Glutamatergic neuron (in vitro differentiated cells): ENCODE data around the gene PFN3. TPM values are rescaled to one million over a fixed set of nuclear protein-coding genes. Genes with fewer than 3 reads are reported as not detected.
A peak's percentile ranks its signal among the peaks of the same experiment; 100 is the strongest.

Source experiments
- DNase-seq: peaks from one replicate; pipeline ENCODE4 v3.0.0; 2022
- H3K27ac Mint-ChIP-seq: one replicate; pipeline ENCODE4 v1.8.0; 2020; ENCODE audit warnings: mild to moderate bottlenecking, mixed read lengths, inconsistent platforms; ENCODE audit not compliant: unreplicated experiment
- H3K27me3 Mint-ChIP-seq: one replicate; pipeline ENCODE4 v1.8.0; 2020; ENCODE audit warnings: mild to moderate bottlenecking, moderate library complexity, mixed read lengths, inconsistent platforms; ENCODE audit not compliant: unreplicated experiment
- H3K36me3 Mint-ChIP-seq: one replicate; pipeline ENCODE4 v1.8.0; 2020; ENCODE audit warnings: mild to moderate bottlenecking, mixed read lengths, inconsistent platforms; ENCODE audit not compliant: unreplicated experiment
- H3K4me1 Mint-ChIP-seq: one replicate; pipeline ENCODE4 v1.8.0; 2020; ENCODE audit warnings: mild to moderate bottlenecking, low read depth, mixed read lengths, inconsistent platforms; ENCODE audit not compliant: unreplicated experiment
- H3K4me3 Mint-ChIP-seq: one replicate; pipeline ENCODE4 v1.8.0; 2020; ENCODE audit warnings: mild to moderate bottlenecking, mixed read lengths, inconsistent platforms; ENCODE audit not compliant: unreplicated experiment
- H3K9me3 Mint-ChIP-seq: one replicate; pipeline ENCODE4 v1.8.0; 2020; ENCODE audit warnings: mild to moderate bottlenecking, moderate library complexity, mixed read lengths, inconsistent platforms; ENCODE audit not compliant: unreplicated experiment
- CTCF ChIP-seq: fragments of 200-600 bp; sonication (generic); IDR thresholded peaks from one replicate; pipeline ENCODE4 v1.5.0; 2021; ENCODE audit not compliant: partially characterized antibody, unreplicated experiment
- total RNA-seq: library from RNA; stranded (reverse); fragmentation: NEBNext Ultra II Directional; extraction: Animal tissue kit (Norgen Biotek cat#: 25700); gene quantifications from one replicate; pipeline ENCODE4 v1.2.1, GENCODE V29; 2021; ENCODE audit not compliant: unreplicated experiment

Gene PFN3
- total RNA-seq, 1 donor from 2014 or later: not detected

GRCh38 chr5:177447066-177447610, 46.7 kb upstream of the PFN3 start:
- no peak for TF ChIP-seq CTCF
- Mint-ChIP-seq H3K9me3 (peaks cover 26% of the 10 kb centered on the region), H3K4me3 (no peak overlapping the region), H3K27ac (no peak overlapping the region), H3K27me3 (peaks cover 28% of the 10 kb centered on the region), H3K4me1 (peaks cover 11% of the 10 kb centered on the region), H3K36me3 (no peaks in the 10 kb centered on the region)
- DNase-seq: peak; percentile 78

- Mint-ChIP-seq H3K9me3 (peaks cover 23% of the 10 kb centered on the region), H3K27me3 (peaks cover 26% of the 10 kb centered on the region), H3K36me3 (no peaks in the 10 kb centered on the region), H3K4me1 (peaks cover 15% of the 10 kb centered on the region), H3K27ac (peak within 1 kb of the TSS; percentile 71), H3K4me3 (peak within 1 kb of the TSS; percentile 73)
- peak; percentile 68 for DNase-seq
- TF ChIP-seq CTCF: no peak
Observed at GRCh38 chr5:177446200-177447065, 46.0 kb upstream of the PFN3 start, which contains the start of gene PRR7. TSS of gene PRR7 (plus strand) at chr5:177446814. CDS start at chr5:177455068, 8,254 bp downstream.

GRCh38 chr5:177445917-177446199, 45.4 kb upstream of the PFN3 start:
- DNase-seq: no peak
- Mint-ChIP-seq H3K27me3 (peaks cover 25% of the 10 kb centered on the region), H3K4me3 (peak overlapping the region; percentile 73), H3K4me1 (peaks cover 16% of the 10 kb centered on the region), H3K27ac (peak overlapping the region; percentile 71), H3K9me3 (peaks cover 20% of the 10 kb centered on the region), H3K36me3 (no peaks in the 10 kb centered on the region)
- TF ChIP-seq CTCF: no peak

- H3K9me3 Mint-ChIP-seq: peaks cover 18% of the 10 kb centered on the region
- no peak for TF ChIP-seq CTCF
- peak overlapping the region; percentile 71 for H3K27ac Mint-ChIP-seq
- H3K27me3 Mint-ChIP-seq: peaks cover 22% of the 10 kb centered on the region
- H3K4me3 Mint-ChIP-seq: peak overlapping the region; percentile 73
- no peaks in the 10 kb centered on the region for H3K36me3 Mint-ChIP-seq
- H3K4me1 Mint-ChIP-seq: peaks cover 19% of the 10 kb centered on the region
- DNase-seq: no peak
Observed at GRCh38 chr5:177445052-177445916, 44.8 kb upstream of the PFN3 start.
